Measurements from ENCODE around the gene PTPRK.

DNA sequence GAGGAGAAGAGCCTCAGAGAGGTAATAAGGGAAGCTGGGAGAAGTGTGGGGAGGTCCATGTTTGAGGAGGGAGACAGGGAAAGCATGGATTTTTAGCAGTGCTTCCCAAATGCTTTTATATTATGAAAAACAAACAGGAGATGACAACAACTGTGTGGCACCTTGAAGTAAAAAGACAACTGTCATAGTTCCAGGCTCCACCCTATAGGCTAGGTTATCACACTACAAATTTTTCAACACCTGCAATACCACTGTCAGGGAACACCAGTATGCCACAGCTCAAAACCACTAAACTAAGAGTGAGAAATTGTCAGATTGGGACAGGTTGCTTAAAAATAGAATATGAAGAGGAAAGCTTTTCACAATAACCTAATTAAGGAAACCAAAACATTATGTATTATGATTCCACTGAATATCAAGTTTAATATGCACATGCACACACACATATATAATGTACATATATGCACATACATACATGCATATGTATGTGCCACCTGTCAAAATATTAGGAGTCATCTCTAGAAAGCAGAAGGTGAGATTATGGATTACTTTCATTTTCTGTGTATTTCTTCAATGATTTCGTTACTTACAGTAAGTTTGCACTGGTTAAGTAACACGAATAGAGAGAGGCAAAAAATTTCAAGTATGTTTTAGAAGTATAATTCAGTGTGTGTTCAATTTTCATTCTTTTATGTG, 261.2 kb downstream of the PTPRK start:
- TF ChIP-seq FOXK2 (IDR thresholded peaks at IDR 0.05) (no peak), LEF1 (IDR thresholded peaks at IDR 0.05; ENCODE audit: borderline replicate concordance) (no peak), L3MBTL2 (conservative IDR thresholded peaks at IDR 0.05) (no peak), SP1 (IDR thresholded peaks at IDR 0.05) (no peak), ELF4 (IDR thresholded peaks at IDR 0.05) (no peak)

Data from HEK293T (cell line).